ENCODE results near the gene VAC14.
"Not testable (repeated sequence)": the region's sequence is repeated elsewhere in the genome, so short reads cannot be mapped to it uniquely, and the experiment has no call there.

Gene VAC14

GRCh38 chr16:70658921-70659320 lies 142.0 kb downstream of the VAC14 start:
- DNase-seq: no peak

DNA sequence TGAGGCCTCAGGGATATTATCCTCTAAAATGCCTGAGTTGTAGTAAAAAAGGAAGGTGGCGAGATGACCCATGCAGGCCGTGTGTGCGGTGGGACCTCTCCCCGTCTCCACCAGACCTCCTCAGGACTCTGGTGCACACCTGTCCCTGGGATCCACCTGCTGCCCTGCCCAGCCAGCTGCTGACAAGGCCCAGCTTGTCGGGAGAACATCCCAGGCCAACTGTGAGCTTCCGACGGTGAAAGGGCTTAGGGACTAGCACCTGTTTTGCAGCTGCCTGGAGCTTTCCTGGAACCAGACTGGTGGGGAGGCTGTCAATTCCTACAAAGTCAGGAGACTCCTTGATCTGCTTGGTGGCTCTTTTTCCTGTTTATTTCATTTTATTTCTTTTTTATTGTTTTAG lies 143.0 kb downstream of the VAC14 start:
- DNase-seq: no peak

GRCh38 chr16:70656712-70657263 lies 144.2 kb downstream of the VAC14 start:
- DNase-seq: no peak

- DNase-seq: no peak
Measured at GRCh38 chr16:70656065-70656711, 144.8 kb downstream of the VAC14 start.

DNA sequence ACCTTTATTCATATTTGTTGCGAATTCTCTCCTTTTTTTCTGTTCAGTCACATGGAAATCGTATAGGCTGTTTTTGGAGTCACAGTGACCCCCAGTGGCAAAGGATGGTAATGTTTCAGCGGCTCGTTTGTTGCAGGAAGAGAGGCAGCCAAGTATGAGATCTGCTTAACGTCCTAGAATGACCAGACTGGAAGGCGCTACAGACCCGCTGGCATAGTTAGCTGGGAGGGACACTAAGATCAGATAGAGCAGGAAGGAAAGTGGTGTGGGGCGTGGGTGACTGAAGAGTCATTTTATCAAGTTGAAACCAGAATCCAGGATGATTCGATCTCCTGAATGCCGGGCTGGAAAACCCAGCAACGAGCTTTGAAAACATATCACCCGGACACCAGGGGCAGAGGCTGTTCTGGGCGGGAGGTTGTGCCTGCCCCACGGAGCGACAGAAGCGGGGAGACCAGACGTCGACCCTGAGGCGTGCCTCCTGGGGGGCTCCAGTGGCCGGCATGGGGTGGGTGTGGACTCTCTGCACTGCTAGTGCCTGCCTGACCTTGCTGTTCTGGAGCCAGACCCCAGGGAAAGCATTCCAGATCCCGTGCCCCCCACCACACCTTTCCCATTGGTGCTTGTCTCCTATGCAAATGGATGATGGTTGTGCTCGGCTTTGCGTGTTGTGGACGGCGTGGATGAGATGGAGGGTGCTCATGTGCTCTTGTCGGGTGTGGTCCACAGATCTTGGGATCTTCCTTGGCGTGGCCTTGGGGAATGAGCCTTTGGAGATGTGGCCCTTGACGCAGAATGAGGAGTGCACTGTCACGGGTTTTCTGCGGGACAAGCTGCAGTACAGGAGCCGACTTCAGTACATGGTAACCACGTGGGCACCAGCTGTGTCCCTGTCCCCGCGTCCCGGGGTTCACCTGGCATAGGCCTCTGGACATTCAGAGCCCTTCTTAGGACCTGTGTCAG lies 146.9 kb downstream of the VAC14 start:
- peak; percentile 69 to 83 for DNase-seq

DNA sequence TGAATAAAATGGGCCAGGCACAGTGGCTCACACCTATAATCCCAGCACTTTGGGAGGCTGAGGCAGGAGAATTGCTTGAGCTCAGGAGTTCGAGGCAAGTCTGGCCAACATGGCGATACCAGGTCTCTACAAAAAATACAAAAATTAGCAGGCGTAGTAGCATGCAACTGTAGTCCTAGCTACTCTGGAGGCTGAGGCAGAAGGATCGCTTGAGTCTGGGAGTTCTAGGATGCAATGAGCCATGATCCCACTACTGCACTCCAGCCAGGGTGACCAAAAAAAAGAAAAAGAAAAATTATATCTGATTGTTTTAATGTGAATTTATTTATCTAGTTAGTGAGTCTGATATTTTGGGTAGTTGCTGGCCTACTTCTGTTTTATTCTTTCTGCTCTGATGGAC lies 147.6 kb downstream of the VAC14 start:
- DNase-seq: no peak

DNA sequence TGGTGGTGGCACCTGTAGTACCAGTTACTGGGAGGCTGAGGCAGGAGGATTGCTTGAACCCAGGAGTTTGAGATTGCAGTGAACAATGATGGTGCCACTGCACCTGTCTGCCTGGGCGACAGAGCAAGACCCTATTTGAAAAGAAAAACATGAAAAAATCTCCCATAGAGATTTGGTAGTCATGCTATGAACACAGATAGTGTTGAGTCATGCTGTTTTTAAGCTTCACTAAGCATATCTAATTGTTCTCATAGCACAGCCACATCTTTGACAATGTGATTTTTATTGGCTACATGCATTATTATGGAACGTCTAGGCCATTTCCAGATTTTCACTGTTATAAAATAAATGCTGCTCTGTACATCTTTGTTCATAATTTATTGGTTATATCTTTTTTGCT lies 148.6 kb downstream of the VAC14 start:
- DNase-seq: no peak

GRCh38 chr16:70651524-70651923 lies 149.4 kb downstream of the VAC14 start:
- DNase-seq: no peak

GRCh38 chr16:70650216-70650615 lies 150.7 kb downstream of the VAC14 start:
- DNase-seq: no peak

GRCh38 chr16:70649300-70649699 lies 151.7 kb downstream of the VAC14 start:
- DNase-seq: no peak

GRCh38 chr16:70648606-70649005 lies 152.4 kb downstream of the VAC14 start:
- no peak for DNase-seq

DNA sequence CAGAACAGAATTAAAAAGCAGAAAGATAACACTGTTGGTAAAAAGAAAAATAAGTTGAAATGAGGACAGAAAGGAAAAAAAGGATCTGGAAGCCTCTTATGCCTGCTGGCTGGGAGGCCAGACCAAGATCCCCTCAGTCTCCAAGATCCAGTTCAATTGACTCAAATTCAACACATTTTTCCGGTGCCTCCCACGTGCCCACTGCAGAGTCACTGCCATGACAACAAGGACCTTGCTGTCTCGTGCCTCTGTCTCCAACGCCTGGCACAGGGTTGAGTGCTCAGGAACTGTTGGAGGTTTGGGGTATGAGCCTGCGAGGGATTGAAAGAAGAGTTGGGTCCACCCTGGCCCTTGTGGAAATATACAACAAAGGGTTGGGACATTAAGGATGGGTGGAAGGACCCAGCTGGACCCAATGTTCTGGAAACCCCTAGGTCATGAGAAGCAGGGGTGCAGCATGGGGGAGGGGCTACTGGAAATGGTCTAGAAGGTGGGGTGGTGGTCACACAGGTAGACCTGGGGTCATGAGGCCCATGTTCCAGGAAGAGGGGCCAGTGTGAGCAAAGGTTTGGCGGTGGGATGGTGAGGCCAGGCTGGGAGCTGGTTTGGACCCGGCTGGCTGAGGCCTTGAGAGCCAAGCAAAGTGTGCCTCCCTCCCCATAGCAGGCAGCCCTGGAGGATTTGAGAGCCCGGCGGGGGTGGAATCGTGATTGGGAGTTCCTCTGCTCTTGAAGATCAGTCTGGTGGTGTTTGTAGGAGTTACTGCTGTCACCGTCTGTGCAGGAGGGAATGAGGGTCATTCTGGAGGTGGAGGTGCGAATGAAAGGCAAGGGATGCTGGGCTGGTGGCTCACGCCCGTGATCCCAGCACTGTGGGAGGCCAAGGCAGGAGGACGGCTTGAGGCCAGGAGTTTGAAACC lies 153.3 kb downstream of the VAC14 start:
- DNase-seq: no peak

- DNase-seq: no peak
Measured at GRCh38 chr16:70646260-70647241, 154.4 kb downstream of the VAC14 start, which contains the start of gene IL34. Gene IL34 (plus strand): TSS chr16:70646559. CDS start chr16:70646948, 389 bp downstream.

- no peak for DNase-seq
Measured at GRCh38 chr16:70644763-70645597, 156.0 kb downstream of the VAC14 start.

DNA sequence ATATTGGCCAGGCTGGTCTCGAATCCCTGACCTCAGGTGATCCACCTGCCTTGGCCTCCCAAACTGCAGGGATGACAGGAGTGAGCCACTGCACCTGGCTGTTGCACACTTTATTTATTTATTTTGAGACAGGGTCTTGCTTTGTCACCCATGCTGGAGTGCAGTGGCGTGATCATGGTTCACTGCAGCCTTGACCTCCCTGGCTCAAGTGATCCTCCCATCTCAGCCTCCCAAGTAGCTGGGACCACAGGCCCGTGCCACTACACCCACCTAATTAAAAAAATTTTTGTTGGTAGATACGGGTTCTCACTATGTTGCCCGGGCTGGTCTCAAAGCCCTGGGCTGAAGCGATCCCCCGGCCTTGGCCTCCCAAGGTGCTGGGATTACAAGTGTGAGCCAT lies 157.7 kb downstream of the VAC14 start:
- not testable (repeated sequence) for DNase-seq

DNA sequence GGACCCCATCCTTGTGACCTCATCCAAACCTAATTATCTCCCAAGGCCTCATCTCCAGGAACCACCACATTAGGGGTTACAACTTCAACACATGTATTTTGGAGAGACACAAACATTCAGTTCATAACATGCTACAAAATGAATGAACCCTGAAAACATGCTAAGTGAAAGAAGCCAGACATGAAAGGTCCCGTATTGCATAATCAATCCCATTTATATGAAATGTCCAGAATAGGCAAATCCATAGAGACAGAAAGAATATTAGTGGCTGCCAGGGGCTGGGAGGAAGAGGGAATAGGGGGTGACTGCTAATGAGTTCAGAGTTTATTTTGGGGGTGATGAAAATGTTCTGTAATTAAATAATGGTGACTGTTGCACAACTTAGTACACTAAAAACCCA lies 158.3 kb downstream of the VAC14 start:
- no peak for DNase-seq

GRCh38 chr16:70638814-70639792 lies 161.9 kb downstream of the VAC14 start:
- no peak for DNase-seq
